Activated CD8-positive, alpha-beta T cell treated with anti-CD3 and anti-CD28 coated beads for 36 hours (primary cell): ENCODE results near the gene RTN3. TPM values are rescaled to one million over a fixed set of nuclear protein-coding genes. Genes with fewer than 3 reads are reported as not detected.

Experiments used
- ATAC-seq: fragments of 200-7000 bp; cut with Tn5 transposase; one replicate; pipeline ENCODE4 v1.10.0; 2021; ENCODE audit warnings: mild to moderate bottlenecking, moderate library complexity
- CTCF ChIA-PET: fragments of 350-600 bp; sonication (Branson Sonifier 250); formaldehyde crosslinking; loops from one replicate; lab custom pipeline; 2021; ENCODE audit warnings: antibody characterized with exemption; lab: Charles Lee
- POLR2A ChIA-PET: fragments of 350-600 bp; sonication (Branson Sonifier 250); formaldehyde crosslinking; loops from one replicate; lab custom pipeline; 2021; ENCODE audit warnings: antibody characterized with exemption; lab: Charles Lee
- DNase-seq: peaks from one replicate; pipeline ENCODE4 v3.0.0-alpha.2; 2020
- H3K27ac Mint-ChIP-seq: one replicate; pipeline ENCODE4 v1.8.0; 2021; ENCODE audit warnings: mild to moderate bottlenecking, mixed read lengths
- H3K27me3 Mint-ChIP-seq: one replicate; pipeline ENCODE4 v1.8.0; 2021; ENCODE audit warnings: mixed read lengths
- H3K36me3 Mint-ChIP-seq: one replicate; pipeline ENCODE4 v1.8.0; 2021; ENCODE audit warnings: low read depth, mixed read lengths
- H3K4me1 Mint-ChIP-seq: one replicate; pipeline ENCODE4 v1.8.0; 2021; ENCODE audit warnings: low read depth, mixed read lengths
- H3K4me3 Mint-ChIP-seq: one replicate; pipeline ENCODE4 v1.8.0; 2021; ENCODE audit warnings: mild to moderate bottlenecking, moderate library complexity, mixed read lengths
- H3K9me3 Mint-ChIP-seq: one replicate; pipeline ENCODE4 v1.8.0; 2021; ENCODE audit warnings: mixed read lengths
- CTCF ChIP-seq: fragments of 200-600 bp; IDR thresholded peaks from one replicate; pipeline ENCODE4 v1.8.0; 2022; ENCODE audit warnings: antibody characterized with exemption, mild to moderate bottlenecking
- intact Hi-C: fragments of 100-400 bp; cut with micrococcal nuclease; formaldehyde crosslinking; loops from one replicate; pipeline ENCODE4 v1.10.0; 2022
- total RNA-seq, 2 experiments: library from RNA; stranded (reverse); gene quantifications; one replicate each; pipeline ENCODE4 v1.2.3, GENCODE V29; 2021

The RTN3 gene
- total RNA-seq, 2 experiments from 2014 or later = 32.1 to 34.0 TPM

GRCh38 chr11:63694596-63694995 is 13.3 kb downstream of the RTN3 start:
- POLR2A ChIA-PET = interaction anchor here (0.9 to 1.1 kb wide), 4 partner anchors 13 to 204 kb away, joined by 3 to 6 read pairs (median 3); partner anchors contain the start of genes ATL3, PLAAT5 and RTN3
- no peak overlapping the region for H3K4me3 Mint-ChIP-seq
- TF ChIP-seq CTCF = no peak
- peaks cover 8% of the 10 kb centered on the region for H3K4me1 Mint-ChIP-seq
- H3K27ac Mint-ChIP-seq = no peak overlapping the region
- no peak for DNase-seq
- H3K36me3 Mint-ChIP-seq = peaks cover 4% of the 10 kb centered on the region
- H3K27me3 Mint-ChIP-seq = no peaks in the 10 kb centered on the region
- no peaks in the 10 kb centered on the region for H3K9me3 Mint-ChIP-seq
- ATAC-seq = no peak
- CTCF ChIA-PET = interaction anchor here (1.5 kb wide), 1 partner anchor 44 kb away, joined by 11 read pairs; no protein-coding TSS in a partner anchor
- intact Hi-C loops = no loop called here

GRCh38 chr11:63698976-63699733 is 17.9 kb downstream of the RTN3 start:
- Mint-ChIP-seq H3K4me1 (peaks cover 12% of the 10 kb centered on the region), H3K27me3 (no peaks in the 10 kb centered on the region), H3K9me3 (no peaks in the 10 kb centered on the region), H3K36me3 (peaks cover 4% of the 10 kb centered on the region), H3K27ac (no peak overlapping the region), H3K4me3 (no peak overlapping the region)
- intact Hi-C loops = no loop called here
- DNase-seq (no peak), ATAC-seq (no peak)
- TF ChIP-seq CTCF = no peak
- CTCF ChIA-PET = interaction anchor here (0.5 to 2.3 kb wide), 2 partner anchors 39 to 1258 kb away, joined by 3 to 7 read pairs; no protein-coding TSS in a partner anchor
- POLR2A ChIA-PET = interaction anchor here (0.9 kb wide), 1 partner anchor 17 kb away, joined by 8 read pairs; no protein-coding TSS in a partner anchor

DNA sequence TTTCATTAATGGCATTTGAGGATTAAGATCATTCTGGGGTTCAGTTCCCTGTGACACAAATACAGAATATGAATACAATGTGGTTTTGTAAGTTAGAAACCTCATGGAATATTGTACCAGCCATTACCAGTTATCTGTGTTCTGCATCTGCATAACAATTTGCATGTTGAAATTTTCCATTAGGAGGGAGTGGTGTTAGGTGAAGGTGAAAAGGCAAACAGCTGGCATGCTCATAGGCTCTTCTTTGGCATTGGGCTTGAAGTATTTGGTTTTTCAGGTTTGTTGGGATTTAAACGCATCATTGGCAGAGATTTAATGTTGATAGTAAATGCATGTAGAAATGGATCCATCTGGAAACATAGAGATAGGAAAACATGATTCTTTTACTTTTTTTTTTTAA is 18.6 kb downstream of the RTN3 start:
- no peak for TF ChIP-seq CTCF
- Mint-ChIP-seq H3K27me3 (no peaks in the 10 kb centered on the region), H3K27ac (no peak overlapping the region), H3K4me3 (no peak overlapping the region), H3K36me3 (peaks cover 4% of the 10 kb centered on the region), H3K4me1 (peaks cover 12% of the 10 kb centered on the region), H3K9me3 (no peaks in the 10 kb centered on the region)
- DNase-seq (no peak), ATAC-seq (no peak)
- intact Hi-C loops = no loop called here
- ChIA-PET POLR2A (no interaction called here), CTCF (interaction anchor here (0.5 to 0.6 kb wide), 2 partner anchors 17 to 1258 kb away, joined by 3 to 4 read pairs; no protein-coding TSS in a partner anchor)

DNA sequence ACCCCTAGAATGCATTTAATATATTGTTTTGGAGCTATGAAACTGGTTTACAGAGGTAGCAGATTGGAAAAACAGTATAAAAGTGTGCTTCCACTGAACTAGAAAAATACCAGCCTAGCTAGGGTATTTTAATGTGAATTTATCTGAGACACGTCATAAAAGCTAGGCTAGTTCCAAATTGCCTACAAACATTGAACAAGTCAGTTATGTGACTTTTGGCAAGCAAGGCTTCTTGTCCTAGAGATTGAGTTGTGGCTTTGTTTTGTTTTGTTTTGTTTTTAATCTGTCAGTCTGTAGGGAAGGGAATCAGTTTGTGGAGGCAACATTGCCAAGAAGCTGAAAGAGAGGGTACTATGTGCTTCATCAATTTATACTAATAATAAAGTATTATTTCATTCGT is 24.2 kb downstream of the RTN3 start:
- no peak overlapping the region for H3K27ac Mint-ChIP-seq
- H3K27me3 Mint-ChIP-seq = no peaks in the 10 kb centered on the region
- no peak for TF ChIP-seq CTCF
- H3K4me1 Mint-ChIP-seq = no peaks in the 10 kb centered on the region
- intact Hi-C loops = no loop called here
- H3K36me3 Mint-ChIP-seq = peaks cover 2% of the 10 kb centered on the region
- DNase-seq (no peak), ATAC-seq (no peak)
- no peaks in the 10 kb centered on the region for H3K9me3 Mint-ChIP-seq
- POLR2A ChIA-PET = interaction anchor here (0.7 kb wide), 1 partner anchor 284 kb away, joined by 3 read pairs; no protein-coding TSS in a partner anchor
- no peak overlapping the region for H3K4me3 Mint-ChIP-seq
- CTCF ChIA-PET = interaction anchor here (0.7 to 2.0 kb wide), 3 partner anchors 13 to 33 kb away, joined by 3 to 5 read pairs (median 4); partner anchors contain the start of gene RTN3

DNA sequence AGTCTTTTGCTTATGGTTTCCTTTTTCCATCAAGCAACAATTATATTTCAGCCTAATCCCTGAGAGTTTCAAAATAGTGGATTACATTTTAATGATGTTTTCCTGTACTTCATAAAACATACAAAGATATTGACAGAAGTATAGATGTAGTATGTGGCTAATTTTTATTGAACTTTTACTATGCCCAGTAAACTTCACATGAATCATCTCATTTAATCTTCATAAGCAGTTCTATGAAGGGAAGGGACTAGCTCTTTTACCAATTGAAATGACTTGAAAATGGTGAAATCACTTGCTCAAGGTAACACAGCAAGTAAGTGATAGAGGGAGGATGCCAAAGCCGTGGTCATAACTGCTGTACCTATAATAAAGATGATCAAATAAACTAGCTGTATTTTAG is 27.5 kb downstream of the RTN3 start:
- no peak for ATAC-seq
- intact Hi-C loops = no loop called here
- no peak overlapping the region for H3K4me3 Mint-ChIP-seq
- TF ChIP-seq CTCF = no peak
- ChIA-PET CTCF (interaction anchor here (1.1 to 2.0 kb wide), 3 partner anchors 9 to 70 kb away, joined by 3 to 7 read pairs (median 6); no protein-coding TSS in a partner anchor), POLR2A (no interaction called here)
- peaks cover 2% of the 10 kb centered on the region for H3K4me1 Mint-ChIP-seq
- no peak for DNase-seq
- H3K27ac Mint-ChIP-seq = no peak overlapping the region
- H3K9me3 Mint-ChIP-seq = no peaks in the 10 kb centered on the region
- H3K27me3 Mint-ChIP-seq = no peaks in the 10 kb centered on the region
- H3K36me3 Mint-ChIP-seq = no peaks in the 10 kb centered on the region
